ENCODE measurements around the gene SLC16A2.

Gene SLC16A2

GRCh38 chrX:74579597-74580198 lies 158.4 kb downstream of the SLC16A2 start:
- H3K27me3 ChIP-seq, result no peaks in the 10 kb centered on the region
- no peaks in the 10 kb centered on the region for H3K36me3 ChIP-seq
- H3K4me1 ChIP-seq (ENCODE audit: control insufficient read depth in 1 of 2, insufficient read depth in 1 of 2, low read depth in 1 of 2, low read length in 1 of 2), result no peaks in the 10 kb centered on the region
- TF ChIP-seq CTCF (IDR thresholded peaks at IDR 0.05), result no peak
- no peak overlapping the region for H3K4me3 ChIP-seq (ENCODE audit: low read depth in 1 of 2, low read length in 1 of 2)
- H3K27ac ChIP-seq, result no peak overlapping the region
- H3K9me3 ChIP-seq, result no peaks in the 10 kb centered on the region
